ENCODE data around the gene TMEM132E. TPM values are rescaled to one million over a fixed set of nuclear protein-coding genes. Genes with fewer than 3 reads are reported as not detected.

The TMEM132E gene
- polyA plus RNA-seq, 5 donors = 0.05 to 0.10 (median 0.06) TPM

Other genes with a start within 250 kb of the TMEM132E start
- 1 to 10 TPM in 2 of 5 donors, under 1 TPM in 3; 0.37 to 2.6 (median 0.82) TPM for gene CCL13, start 223.1 kb upstream of the TMEM132E start, polyA plus RNA-seq (ENCODE audit: insufficient read depth in 1 of 5, insufficient read length in 5 of 5, low replicate concordance in 1 of 5)
- gene CCL1, start 216.3 kb upstream of the TMEM132E start, polyA plus RNA-seq (ENCODE audit: insufficient read depth in 1 of 5, insufficient read length in 5 of 5, low replicate concordance in 1 of 5) = not detected

Measured in right lung (tissue), 5 donors.